Occipital lobe (tissue), 2 donors: Measurements from ENCODE around the gene FCRL1. TPM values are rescaled to one million over a fixed set of nuclear protein-coding genes. Genes with fewer than 3 reads are reported as not detected.

Experiments
- small RNA-seq: library from RNA; depleted of rRNA; stranded (forward); fragments of <200 nt; gene quantifications from one replicate; pipeline ENCODE3, GENCODE V24; 2014
- total RNA-seq: library from RNA; depleted of rRNA; stranded (reverse); fragments of >200 nt; gene quantifications from one replicate; pipeline ENCODE4 v1.2.3, GENCODE V29; 2014

The FCRL1 gene
- total RNA-seq, 1 donor from 2014 or later = 0.16 TPM

Small RNAs within 50 kb of the gene (small RNA-seq; reads per million reads assigned to genes)
- not detected for gene MRPS21P2

Other genes with a start within 250 kb of the FCRL1 start
- not detected for gene FCRL4, start 222.0 kb downstream of the FCRL1 start, total RNA-seq
- not detected for gene FCRL3, start 119.4 kb downstream of the FCRL1 start, total RNA-seq
- gene FCRL2, start 43.0 kb downstream of the FCRL1 start, total RNA-seq = not detected
- gene CD5L, start 21.7 kb upstream of the FCRL1 start, total RNA-seq = 1.2 TPM
- 20.6 TPM for gene KIRREL1, start 173.5 kb upstream of the FCRL1 start, total RNA-seq